CD8-positive, alpha-beta memory T cell (primary cell): ENCODE results near the gene SLC17A7. TPM values are rescaled to one million over a fixed set of nuclear protein-coding genes. Genes with fewer than 3 reads are reported as not detected.

Source experiments
- CTCF ChIA-PET: fragments of 350-600 bp; sonication (Branson Sonifier 250); formaldehyde crosslinking; loops from one replicate; lab custom pipeline; 2021; ENCODE audit warnings: antibody characterized with exemption; lab: Charles Lee
- POLR2A ChIA-PET: fragments of 350-600 bp; sonication (Branson Sonifier 250); formaldehyde crosslinking; loops from one replicate; lab custom pipeline; 2021; ENCODE audit warnings: antibody characterized with exemption; lab: Charles Lee
- DNase-seq, 5 donors: peaks; one replicate each; pipeline versions ENCODE4 v3.0.0 to v3.0.0-alpha.2; 2020 to 2022; ENCODE audit warnings: mixed read lengths in 1 of 5
- H3K27ac ChIP-seq: one replicate; pipeline ENCODE4 v1.7.0; 2013; ENCODE audit warnings: low read depth, mild to moderate bottlenecking, low read length, moderate library complexity
- H3K27me3 ChIP-seq: 2 replicates; pipeline ENCODE4 v1.7.0; 2013; ENCODE audit warnings: low read length, mild to moderate bottlenecking; ENCODE audit not compliant: insufficient read depth, poor library complexity, severe bottlenecking
- H3K36me3 ChIP-seq: 2 replicates; pipeline ENCODE4 v1.7.0; 2013; ENCODE audit warnings: mild to moderate bottlenecking, low read length, moderate library complexity; ENCODE audit not compliant: insufficient read depth
- H3K4me1 ChIP-seq: 2 replicates; pipeline ENCODE4 v1.7.0; 2013; ENCODE audit warnings: mild to moderate bottlenecking, low read length, moderate library complexity; ENCODE audit not compliant: insufficient read depth
- H3K4me3 ChIP-seq: 2 replicates; pipeline ENCODE4 v1.7.0; 2013; ENCODE audit warnings: mild to moderate bottlenecking, low read length
- H3K9me3 ChIP-seq: 2 replicates; pipeline ENCODE4 v1.7.0; 2013; ENCODE audit warnings: mild to moderate bottlenecking, low read length
- H3K27ac Mint-ChIP-seq, 8 donors: one replicate each; pipeline ENCODE4 v1.8.0; 2020 to 2021; ENCODE audit warnings: mixed read lengths in 8 of 8, mild to moderate bottlenecking in 6 of 8, inconsistent platforms in 3 of 8, moderate library complexity in 3 of 8
- H3K27me3 Mint-ChIP-seq, 2 donors: one replicate each; pipeline ENCODE4 v1.8.0; 2020 to 2021; ENCODE audit warnings: mixed read lengths in 2 of 2, mild to moderate bottlenecking in 1 of 2, moderate library complexity in 1 of 2
- H3K36me3 Mint-ChIP-seq, 3 donors: one replicate each; pipeline ENCODE4 v1.8.0; 2020 to 2021; ENCODE audit warnings: mixed read lengths in 3 of 3, inconsistent platforms in 1 of 3, mild to moderate bottlenecking in 1 of 3
- H3K4me1 Mint-ChIP-seq, 3 donors: one replicate each; pipeline ENCODE4 v1.8.0; 2020 to 2021; ENCODE audit warnings: mixed read lengths in 3 of 3, inconsistent platforms in 1 of 3, mild to moderate bottlenecking in 1 of 3
- H3K4me3 Mint-ChIP-seq, 7 donors: one replicate each; pipeline ENCODE4 v1.8.0; 2020 to 2021; ENCODE audit warnings: mixed read lengths in 7 of 7, mild to moderate bottlenecking in 6 of 7, moderate library complexity in 4 of 7, inconsistent platforms in 2 of 7
- H3K9me3 Mint-ChIP-seq, 5 donors: one replicate each; pipeline ENCODE4 v1.8.0; 2020 to 2022; ENCODE audit warnings: mixed read lengths in 5 of 5, mild to moderate bottlenecking in 3 of 5, moderate library complexity in 2 of 5, inconsistent platforms in 1 of 5
- polyA plus RNA-seq: library from polyadenylated mRNA; unstranded; fragments of 300-500 nt; fragmentation: Illumina TruSeq; gene quantifications from one replicate; pipeline ENCODE4 v1.2.3, GENCODE V29; 2021
- total RNA-seq, 2 experiments: library from RNA; stranded (reverse); gene quantifications; one replicate each; pipeline ENCODE4 v1.2.3, GENCODE V29; 2021

SLC17A7 gene
- total and polyA plus RNA-seq, 3 experiments from 2014 or later = 0.07 to 0.09 TPM; not detected in 1

- Mint-ChIP-seq H3K27ac (no peak overlapping the region), H3K36me3 (peaks cover 0 to 4% (median 0%) of the 10 kb centered on the region in 3 donors), H3K9me3 (peaks cover 0 to 3% (median 0%) of the 10 kb centered on the region in 5 donors), H3K4me1 (peaks cover 33 to 53% (median 35%) of the 10 kb centered on the region in 3 donors), H3K4me3 (peak overlapping the region in 1 of 7 donors; percentile 26), H3K27me3 (peaks cover 74 to 93% of the 10 kb centered on the region in 2 donors)
- no peaks in the 10 kb centered on the region for H3K36me3 ChIP-seq
- CTCF ChIA-PET = interaction anchor here (1.4 kb wide), 1 partner anchor 39 kb away, joined by 3 read pairs; no protein-coding TSS in a partner anchor
- peaks cover 20% of the 10 kb centered on the region for H3K4me1 ChIP-seq
- POLR2A ChIA-PET = no interaction called here
- H3K27ac ChIP-seq = peak overlapping the region; percentile 12
- no peak overlapping the region for H3K4me3 ChIP-seq
- no peaks in the 10 kb centered on the region for H3K9me3 ChIP-seq
- H3K27me3 ChIP-seq = peaks cover 80% of the 10 kb centered on the region
- peak in 1 of 5 donors; percentile 59 for DNase-seq
These were observed 10.0 kb downstream of the SLC17A7 start for GRCh38 chr19:49431330-49431749.

DNA sequence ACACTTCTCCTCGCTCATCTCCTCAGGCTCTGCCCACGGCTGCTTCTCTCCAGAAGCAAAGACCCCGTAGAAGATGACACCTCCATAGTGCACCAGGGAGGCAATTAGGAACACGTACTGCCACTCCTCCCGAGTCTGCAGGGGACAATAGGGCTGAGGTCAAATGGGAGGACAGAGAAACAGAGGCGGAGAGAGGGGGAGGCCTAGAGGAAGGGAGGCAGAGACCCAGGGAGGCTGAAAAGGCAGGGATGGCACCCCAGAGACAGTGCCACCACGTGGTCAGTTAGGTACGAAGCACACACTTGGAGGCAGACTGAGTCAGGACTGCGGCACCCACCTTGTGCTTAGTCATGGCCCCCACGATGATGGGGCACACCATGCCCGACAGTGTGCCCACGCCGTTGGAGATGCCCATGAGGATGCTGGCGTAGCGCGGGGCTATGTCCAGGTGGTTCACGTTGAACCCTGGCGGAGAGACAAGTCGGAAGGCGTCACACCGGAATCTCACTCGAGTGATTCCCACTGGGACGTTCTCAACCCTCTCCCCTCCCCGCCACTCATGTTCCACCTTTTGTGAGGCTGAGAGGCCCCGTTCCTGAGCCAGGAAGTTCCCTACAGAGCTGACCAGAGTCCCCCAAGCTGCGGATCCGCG lies 10.5 kb downstream of the SLC17A7 start:
- Histone ChIP-seq H3K9me3 (no peaks in the 10 kb centered on the region), H3K4me1 (peaks cover 25% of the 10 kb centered on the region), H3K27me3 (peaks cover 85% of the 10 kb centered on the region), H3K27ac (peak overlapping the region; percentile 12), H3K4me3 (no peak overlapping the region), H3K36me3 (no peaks in the 10 kb centered on the region)
- DNase-seq = no peak
- Mint-ChIP-seq H3K36me3 (peaks cover 0 to 4% (median 0%) of the 10 kb centered on the region in 3 donors), H3K4me3 (peak overlapping the region in 1 of 7 donors; percentile 52), H3K9me3 (peaks cover 0 to 3% (median 0%) of the 10 kb centered on the region in 5 donors), H3K4me1 (peaks cover 34 to 53% (median 35%) of the 10 kb centered on the region in 3 donors), H3K27me3 (peaks cover 74 to 93% of the 10 kb centered on the region in 2 donors), H3K27ac (peak overlapping the region in 1 of 8 donors; percentile 27)
- ChIA-PET POLR2A (no interaction called here), CTCF (interaction anchor here (1.4 kb wide), 1 partner anchor 39 kb away, joined by 3 read pairs; no protein-coding TSS in a partner anchor)

DNA sequence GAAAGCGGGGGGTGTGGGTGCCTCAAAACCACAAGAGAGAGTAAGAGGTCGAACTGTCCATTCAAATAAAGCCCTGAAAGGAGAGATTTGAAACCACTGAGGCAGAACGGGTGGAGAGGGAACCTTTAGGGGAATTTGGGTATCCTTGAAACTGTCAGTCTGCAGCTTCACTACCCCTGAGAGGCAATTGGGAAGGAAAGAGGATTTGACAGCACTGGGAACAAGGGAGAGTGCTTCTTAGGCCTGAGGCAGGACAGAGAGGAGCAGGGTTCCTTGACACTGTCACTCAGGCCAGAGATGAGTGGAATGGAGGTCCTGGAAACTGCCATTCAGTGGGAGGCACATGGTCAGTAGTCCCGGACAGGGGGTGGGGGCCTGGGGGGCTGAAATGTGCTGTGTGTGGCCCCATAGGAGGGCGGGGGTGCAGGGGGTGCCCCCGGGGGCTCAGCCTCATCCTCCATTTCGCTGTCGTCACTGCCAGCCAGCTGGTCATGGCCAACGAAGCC lies 11.1 kb downstream of the SLC17A7 start:
- H3K4me1 ChIP-seq = peaks cover 27% of the 10 kb centered on the region
- POLR2A ChIA-PET = no interaction called here
- no peaks in the 10 kb centered on the region for H3K9me3 ChIP-seq

DNA sequence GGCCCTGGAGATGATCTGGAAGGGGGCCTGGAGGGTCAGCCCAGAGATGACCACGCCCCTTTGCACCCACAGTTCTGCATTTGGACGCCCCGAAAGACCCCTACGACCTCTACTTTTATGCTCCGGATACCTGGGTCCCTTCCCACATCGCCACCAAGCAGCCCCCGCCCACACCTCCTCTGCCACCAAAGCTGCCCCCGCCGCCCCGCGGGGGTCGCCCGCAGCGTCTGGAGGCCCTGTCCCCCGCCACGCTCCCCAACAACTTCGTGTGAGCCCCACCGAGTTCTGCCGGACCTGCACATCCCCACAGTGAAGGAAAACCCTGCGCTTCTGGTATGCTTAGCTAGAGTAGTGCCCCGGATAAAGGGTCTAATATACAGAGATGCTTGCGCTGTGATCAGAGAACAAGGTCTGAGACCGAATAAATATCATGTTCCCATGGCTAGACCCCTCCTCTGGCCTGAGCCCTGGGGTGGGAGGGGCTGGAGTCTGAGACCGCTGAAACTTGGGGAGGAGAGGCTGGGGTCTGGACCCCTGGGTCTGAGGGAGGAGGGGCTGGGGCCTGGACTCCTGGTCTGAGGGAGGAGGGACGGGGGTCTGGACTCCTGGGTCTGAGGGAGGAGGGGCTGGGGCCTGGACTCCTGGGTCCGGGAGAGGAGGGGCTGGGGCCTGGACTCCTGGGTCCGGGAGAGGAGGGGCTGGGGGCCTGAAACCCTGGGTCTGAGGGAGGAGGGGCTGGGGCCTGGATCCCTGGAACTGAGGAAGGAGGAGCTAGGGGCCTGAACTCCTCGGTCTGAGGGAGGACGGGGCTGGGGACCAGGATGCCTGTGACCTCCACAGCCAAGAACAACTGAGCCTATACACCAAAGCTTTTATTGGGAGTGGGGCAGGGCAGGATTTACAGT lies 12.5 kb downstream of the SLC17A7 start:
- ChIA-PET CTCF (interaction anchor here (1.3 kb wide), 1 partner anchor 35 kb away, joined by 4 read pairs; no protein-coding TSS in a partner anchor), POLR2A (interaction anchor here (0.6 kb wide), 1 partner anchor 16 kb away, joined by 6 read pairs; no protein-coding TSS in a partner anchor)
- Mint-ChIP-seq H3K27ac (peak overlapping the region in 1 of 8 donors; percentile 11), H3K4me1 (peaks cover 42 to 71% (median 50%) of the 10 kb centered on the region in 3 donors), H3K27me3 (peaks cover 76 to 90% of the 10 kb centered on the region in 2 donors), H3K36me3 (peaks cover 0 to 4% (median 0%) of the 10 kb centered on the region in 3 donors), H3K4me3 (peak overlapping the region in 5 of 7 donors; percentile 35 to 65 (median 47)), H3K9me3 (peaks cover 0 to 3% (median 0%) of the 10 kb centered on the region in 5 donors)
- Histone ChIP-seq H3K9me3 (no peaks in the 10 kb centered on the region), H3K27ac (no peak overlapping the region), H3K4me1 (peaks cover 31% of the 10 kb centered on the region), H3K4me3 (no peak overlapping the region), H3K36me3 (no peaks in the 10 kb centered on the region), H3K27me3 (peaks cover 90% of the 10 kb centered on the region)
- DNase-seq = no peak

More for the DNA sequence above, 11.1 kb downstream of the SLC17A7 start:
- Mint-ChIP-seq H3K9me3 (peaks cover 0 to 3% (median 0%) of the 10 kb centered on the region in 5 donors), H3K4me3 (no peak overlapping the region), H3K36me3 (peaks cover 0 to 4% (median 0%) of the 10 kb centered on the region in 3 donors), H3K27ac (peak overlapping the region in 1 of 8 donors; percentile 27), H3K27me3 (peaks cover 74 to 93% of the 10 kb centered on the region in 2 donors), H3K4me1 (peaks cover 36 to 59% (median 41%) of the 10 kb centered on the region in 3 donors)
- Histone ChIP-seq H3K27ac (no peak overlapping the region), H3K27me3 (peaks cover 91% of the 10 kb centered on the region), H3K36me3 (no peaks in the 10 kb centered on the region), H3K4me3 (no peak overlapping the region)
- CTCF ChIA-PET = interaction anchor here (1.3 kb wide), 1 partner anchor 37 kb away, joined by 4 read pairs; no protein-coding TSS in a partner anchor
- DNase-seq = no peak

GRCh38 chr19:49427855-49428546 lies 13.3 kb downstream of the SLC17A7 start:
- Histone ChIP-seq H3K4me3 (no peak overlapping the region), H3K27me3 (peaks cover 90% of the 10 kb centered on the region), H3K36me3 (no peaks in the 10 kb centered on the region), H3K27ac (no peak overlapping the region), H3K4me1 (peaks cover 32% of the 10 kb centered on the region), H3K9me3 (no peaks in the 10 kb centered on the region)
- Mint-ChIP-seq H3K9me3 (peaks cover 0 to 2% (median 0%) of the 10 kb centered on the region in 5 donors), H3K4me3 (peak overlapping the region in 6 of 7 donors; percentile 37 to 65 (median 47)), H3K36me3 (peaks cover 0 to 4% (median 0%) of the 10 kb centered on the region in 3 donors), H3K27me3 (peaks cover 75 to 88% of the 10 kb centered on the region in 2 donors), H3K27ac (peak overlapping the region in 1 of 8 donors; percentile 11), H3K4me1 (peaks cover 43 to 71% (median 50%) of the 10 kb centered on the region in 3 donors)
- CTCF ChIA-PET = interaction anchor here (1.5 kb wide), 1 partner anchor 14 kb away, joined by 4 read pairs; the partner anchor contains the start of gene SLC17A7
- DNase-seq = peak in 1 of 5 donors; percentile 20
- POLR2A ChIA-PET = no interaction called here

DNA sequence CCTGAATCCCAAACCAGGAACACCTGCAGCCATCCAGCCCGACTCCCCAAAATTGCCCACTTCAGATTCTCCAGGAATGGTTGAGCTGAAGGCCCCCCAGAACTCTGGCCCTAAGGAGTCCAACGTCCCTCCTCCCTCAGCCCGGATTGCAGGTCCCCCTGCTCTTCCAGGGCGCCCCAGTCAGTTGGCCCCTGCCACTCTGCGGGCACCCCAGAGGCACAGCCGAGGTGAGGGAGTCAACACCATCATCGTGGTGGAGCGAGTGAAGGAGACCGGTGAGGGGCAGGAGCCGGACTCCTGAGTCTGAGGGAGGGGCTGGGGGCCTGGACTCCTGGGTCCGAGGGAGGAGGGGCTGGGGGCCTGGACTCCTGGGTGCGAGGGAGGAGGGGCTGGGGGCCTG lies 14.0 kb downstream of the SLC17A7 start:
- H3K9me3 ChIP-seq = no peaks in the 10 kb centered on the region
- DNase-seq = no peak
- ChIA-PET POLR2A (no interaction called here), CTCF (interaction anchor here (1.5 kb wide), 1 partner anchor 15 kb away, joined by 4 read pairs; the partner anchor contains the start of gene SLC17A7)
- no peak overlapping the region for H3K27ac ChIP-seq
- Mint-ChIP-seq H3K27me3 (peaks cover 78 to 88% of the 10 kb centered on the region in 2 donors), H3K36me3 (peaks cover 0 to 4% (median 0%) of the 10 kb centered on the region in 3 donors), H3K27ac (no peak overlapping the region), H3K4me1 (peaks cover 47 to 72% (median 54%) of the 10 kb centered on the region in 3 donors), H3K9me3 (peaks cover 0 to 2% (median 0%) of the 10 kb centered on the region in 5 donors), H3K4me3 (no peak overlapping the region)
- peaks cover 90% of the 10 kb centered on the region for H3K27me3 ChIP-seq
- no peaks in the 10 kb centered on the region for H3K36me3 ChIP-seq
- peaks cover 39% of the 10 kb centered on the region for H3K4me1 ChIP-seq
- H3K4me3 ChIP-seq = no peak overlapping the region
